Measurements from ENCODE around the gene JTB. TPM values are rescaled to one million over a fixed set of nuclear protein-coding genes. Genes with fewer than 3 reads are reported as not detected.

The JTB gene
- total and polyA plus RNA-seq, 9 of the 15 experiments (the other 6 are each of a cell fraction or from before 2014, with no cell fraction given) = 24.7 to 308 (median 151) TPM

- no peak overlapping the region for H3K27ac ChIP-seq (ENCODE audit: extremely low read depth, low read depth, low read length)
- no peaks in the 10 kb centered on the region for H3K9me3 ChIP-seq (replicated peaks; ENCODE audit: control insufficient read depth, insufficient read depth, low read depth, low read length)
- FAIRE-seq = no peak
- no peaks in the 10 kb centered on the region for H3K36me3 ChIP-seq (ENCODE audit: control insufficient read depth, insufficient read depth, low read length)
- no peaks in the 10 kb centered on the region for H3K79me2 ChIP-seq (ENCODE audit: control insufficient read depth, insufficient read depth, low read length)
- no peak overlapping the region for H2AFZ ChIP-seq (ENCODE audit: low read depth, low read length)
- TF ChIP-seq ZNF197 (CRISPR knock-in tag; IDR thresholded peaks at IDR 0.05; ENCODE audit: low read depth) = no peak
- peak; percentile 18; the same call in 1 of the 2 replicates for TF ChIP-seq RFX1 (IDR thresholded peaks at IDR 0.05)
- no TSS peak for BruUV-seq (replicated peaks)
- H3K4me1 ChIP-seq (replicated peaks in 1 of 2; ENCODE audit: control insufficient read depth in 2 of 2, insufficient read depth in 2 of 2, low read length in 2 of 2) = peaks cover 0 to 5% of the 10 kb centered on the region in 2 experiments; a peak in 2 of 5 replicates
- H3K27me3 ChIP-seq (ENCODE audit: control insufficient read depth in 2 of 2, insufficient read depth in 2 of 2, low read length in 2 of 2) = peaks cover 0 to 2% of the 10 kb centered on the region in 2 experiments; a peak in 1 of 5 replicates
- POLR2A ChIA-PET = interaction anchor here (1.4 kb wide), 1 partner anchor 29 kb away, joined by 8 read pairs; the partner anchor contains the start of gene RPS27
- no peaks in the 10 kb centered on the region for H4K20me1 ChIP-seq (replicated peaks; ENCODE audit: control insufficient read depth, insufficient read depth, low read length)
- no peak for DNase-seq (ENCODE audit: extremely low read depth in 1 of 4, low spot score in 3 of 4)
- H3K4me3 ChIP-seq = no peak overlapping the region
- H3K9ac ChIP-seq (ENCODE audit: insufficient read depth in 1 of 2, low read depth in 2 of 2, low read length in 2 of 2) = no peak overlapping the region
- 0% methylated on average over 1 of the region's 1 CpG for WGBS (ENCODE audit: insufficient coverage, low coverage, missing lambda C conversion rate)
- ATAC-seq = no peak
- CTCF ChIA-PET (ENCODE audit: low intra/inter-chr PET ratio) = no interaction called here
- intact Hi-C loops (cut with micrococcal nuclease) = no loop called here
- in situ Hi-C loops (cut with MboI) = no loop called here
- H3K4me2 ChIP-seq (ENCODE audit: insufficient read depth, low read length) = no peak overlapping the region
- H3K9me1 ChIP-seq (ENCODE audit: control insufficient read depth, insufficient read depth, low read length) = no peaks in the 10 kb centered on the region
These were observed 42.5 kb upstream of the JTB start for GRCh38 chr1:154019940-154020339.

GRCh38 chr1:154019269-154019668, 41.8 kb upstream of the JTB start:
- intact Hi-C loops (cut with micrococcal nuclease) (no loop called here), in situ Hi-C loops (cut with MboI) (no loop called here)
- Histone ChIP-seq H4K20me1 (replicated peaks; ENCODE audit: control insufficient read depth, insufficient read depth, low read length) (no peaks in the 10 kb centered on the region), H3K9ac (ENCODE audit: insufficient read depth in 1 of 2, low read depth in 2 of 2, low read length in 2 of 2) (no peak overlapping the region), H3K27ac (ENCODE audit: extremely low read depth, low read depth, low read length) (no peak overlapping the region), H3K4me3 (no peak overlapping the region), H3K36me3 (ENCODE audit: control insufficient read depth, insufficient read depth, low read length) (no peaks in the 10 kb centered on the region), H3K4me1 (replicated peaks in 1 of 2; ENCODE audit: control insufficient read depth in 2 of 2, insufficient read depth in 2 of 2, low read length in 2 of 2) (no peaks in the 10 kb centered on the region), H3K9me3 (replicated peaks; ENCODE audit: control insufficient read depth, insufficient read depth, low read depth, low read length) (no peaks in the 10 kb centered on the region), H3K27me3 (ENCODE audit: control insufficient read depth in 2 of 2, insufficient read depth in 2 of 2, low read length in 2 of 2) (peaks cover 0 to 2% of the 10 kb centered on the region in 2 experiments; a peak in 1 of 5 replicates), H3K4me2 (ENCODE audit: insufficient read depth, low read length) (no peak overlapping the region), H3K9me1 (ENCODE audit: control insufficient read depth, insufficient read depth, low read length) (no peaks in the 10 kb centered on the region), H3K79me2 (ENCODE audit: control insufficient read depth, insufficient read depth, low read length) (no peaks in the 10 kb centered on the region), H2AFZ (ENCODE audit: low read depth, low read length) (no peak overlapping the region)
- ATAC-seq = no peak
- no TSS peak for BruUV-seq (replicated peaks)
- WGBS (ENCODE audit: insufficient coverage, low coverage, missing lambda C conversion rate) = 3% methylated on average over 4 of the region's 4 CpGs
- DNase-seq (ENCODE audit: extremely low read depth in 1 of 4, low spot score in 3 of 4) = no peak
- CTCF ChIA-PET (ENCODE audit: low intra/inter-chr PET ratio) = no interaction called here
- TF ChIP-seq PHB (CRISPR knock-in tag; IDR thresholded peaks at IDR 0.05) = no peak
- TF ChIP-seq SP1 (CRISPR knock-in tag; IDR thresholded peaks at IDR 0.05) = no peak
- no peak for TF ChIP-seq ZNF134 (CRISPR knock-in tag; conservative IDR thresholded peaks at IDR 0.05)
- TF ChIP-seq TCF7 (IDR thresholded peaks at IDR 0.05; ENCODE audit: borderline replicate concordance) = no peak
- TF ChIP-seq PRPF4 (IDR thresholded peaks at IDR 0.05; ENCODE audit: insufficient read depth, low read depth, low read length, poor library complexity, severe bottlenecking) = no peak
- no peak for TF ChIP-seq U2AF1 (optimal IDR thresholded peaks at IDR 0.05; ENCODE audit: low read depth, low read length)
- POLR2A ChIA-PET = interaction anchor here (0.7 to 1.5 kb wide), 4 partner anchors 20 to 159 kb away, joined by 3 to 8 read pairs (median 4); partner anchors contain the start of gene RPS27
- FAIRE-seq = no peak
